HG03442 (cell line): Measurements from ENCODE around the gene FXN.
"Not testable (repeated sequence)": the region's sequence is repeated elsewhere in the genome, so short reads cannot be mapped to it uniquely, and the experiment has no call there.

Source experiments
- ATAC-seq: cut with Tn5 transposase; IDR thresholded peaks from one replicate; pipeline ENCODE4 v1.9.1; 2021; ENCODE audit warnings: mild to moderate bottlenecking, moderate library complexity; ENCODE audit not compliant: unreplicated experiment

The FXN gene

GRCh38 chr9:69097923-69098593 is 62.5 kb downstream of the FXN start:
- no peak for ATAC-seq

GRCh38 chr9:69103348-69103996 is 67.9 kb downstream of the FXN start:
- ATAC-seq, result not testable (repeated sequence)

DNA sequence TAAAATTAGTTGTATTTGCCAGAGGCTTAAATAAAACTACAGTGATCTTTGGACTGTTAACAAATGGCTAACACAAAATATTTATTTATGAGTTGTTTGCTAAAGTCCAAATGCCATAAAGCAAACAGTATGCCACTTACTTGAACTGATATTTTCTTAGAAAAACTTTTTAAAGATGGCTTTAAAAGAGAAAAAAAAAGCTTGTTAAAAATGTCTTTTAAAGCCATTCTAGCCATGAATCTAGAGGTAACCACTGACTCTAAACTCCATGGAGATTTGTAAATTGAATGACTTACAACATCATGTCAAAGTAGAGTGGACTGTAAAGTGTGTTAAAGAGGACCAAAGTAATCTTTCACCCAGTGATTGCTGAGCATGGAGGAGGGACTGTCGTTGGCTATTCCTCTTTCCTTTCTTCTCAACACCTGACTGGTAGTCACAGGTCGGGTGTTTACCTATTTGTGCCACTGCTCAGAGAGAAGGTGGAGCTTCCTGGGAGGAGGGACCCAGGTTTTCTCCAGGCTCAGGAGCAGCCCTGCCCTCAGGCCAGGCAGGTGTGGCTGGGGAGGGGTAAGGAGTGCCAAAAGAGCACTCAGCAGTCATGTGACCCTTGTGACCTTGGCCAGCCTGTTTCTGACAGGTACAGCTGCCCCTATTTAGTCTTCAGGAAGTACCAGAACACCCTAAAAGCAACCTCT is 69.4 kb downstream of the FXN start:
- no peak for ATAC-seq

GRCh38 chr9:69107771-69108170 is 72.2 kb downstream of the FXN start:
- ATAC-seq, result no peak

DNA sequence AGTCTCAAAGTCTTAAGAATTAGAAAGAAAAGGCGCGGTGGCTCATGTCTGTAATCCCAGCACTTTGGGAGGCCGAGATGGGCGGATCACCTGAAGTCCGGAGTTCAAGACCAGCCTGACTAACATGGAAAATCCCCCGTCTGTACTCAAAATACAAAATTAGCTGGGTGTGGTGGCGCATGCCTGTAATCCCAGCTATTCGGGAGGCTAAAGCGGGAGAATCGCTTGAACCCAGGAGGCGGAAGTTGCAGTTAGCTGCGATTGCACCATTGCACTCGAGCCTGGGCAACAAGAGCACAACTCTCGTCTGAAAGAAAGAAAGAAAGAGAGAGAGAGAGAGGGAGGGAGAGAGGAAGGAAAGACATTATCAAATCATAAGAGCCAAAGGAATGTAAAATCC is 73.2 kb downstream of the FXN start:
- not testable (repeated sequence) for ATAC-seq

DNA sequence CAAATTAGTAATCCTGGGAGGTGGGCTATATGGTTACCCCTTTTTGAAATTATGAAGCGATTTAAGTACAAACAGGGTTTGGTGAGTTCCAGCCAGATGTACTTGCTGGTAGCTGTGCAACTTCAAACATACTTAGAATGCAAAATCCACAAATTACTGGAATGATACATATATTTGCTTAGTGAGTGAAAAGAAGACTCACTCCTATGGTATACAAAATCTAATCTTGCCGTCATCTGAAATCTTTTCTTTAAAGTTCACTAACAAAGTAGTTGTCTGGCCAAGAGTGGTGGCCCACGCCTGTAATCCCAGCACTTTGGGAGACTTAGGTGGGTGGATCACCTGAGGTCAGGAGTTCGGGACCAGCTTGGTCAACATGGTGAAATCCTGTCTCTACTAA is 73.6 kb downstream of the FXN start:
- ATAC-seq, result no peak

- not testable (repeated sequence) for ATAC-seq
These were observed 77.1 kb downstream of the FXN start for GRCh38 chr9:69112646-69113045.

- ATAC-seq, result no peak
These were observed 80.1 kb downstream of the FXN start for GRCh38 chr9:69115621-69116020.

DNA sequence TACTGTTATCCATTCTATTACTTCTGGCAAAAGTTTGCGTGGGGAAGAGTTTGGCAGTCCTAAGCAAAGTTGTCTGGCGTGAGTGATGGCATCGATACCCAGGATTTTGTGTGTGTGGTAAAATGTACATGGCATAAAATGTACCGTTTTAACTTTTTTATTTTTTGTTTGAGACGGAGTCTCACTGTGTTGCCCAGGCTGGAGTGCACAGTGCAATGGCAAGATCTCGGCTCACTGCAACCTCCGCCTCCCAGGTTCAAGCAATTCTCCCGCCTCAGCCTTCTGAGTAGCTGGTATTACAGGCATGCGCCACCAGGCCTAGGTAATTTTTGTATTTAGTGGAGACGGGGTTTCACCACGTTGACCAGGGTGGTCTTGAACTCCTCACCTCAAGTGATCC is 83.1 kb downstream of the FXN start:
- ATAC-seq, result no peak

DNA sequence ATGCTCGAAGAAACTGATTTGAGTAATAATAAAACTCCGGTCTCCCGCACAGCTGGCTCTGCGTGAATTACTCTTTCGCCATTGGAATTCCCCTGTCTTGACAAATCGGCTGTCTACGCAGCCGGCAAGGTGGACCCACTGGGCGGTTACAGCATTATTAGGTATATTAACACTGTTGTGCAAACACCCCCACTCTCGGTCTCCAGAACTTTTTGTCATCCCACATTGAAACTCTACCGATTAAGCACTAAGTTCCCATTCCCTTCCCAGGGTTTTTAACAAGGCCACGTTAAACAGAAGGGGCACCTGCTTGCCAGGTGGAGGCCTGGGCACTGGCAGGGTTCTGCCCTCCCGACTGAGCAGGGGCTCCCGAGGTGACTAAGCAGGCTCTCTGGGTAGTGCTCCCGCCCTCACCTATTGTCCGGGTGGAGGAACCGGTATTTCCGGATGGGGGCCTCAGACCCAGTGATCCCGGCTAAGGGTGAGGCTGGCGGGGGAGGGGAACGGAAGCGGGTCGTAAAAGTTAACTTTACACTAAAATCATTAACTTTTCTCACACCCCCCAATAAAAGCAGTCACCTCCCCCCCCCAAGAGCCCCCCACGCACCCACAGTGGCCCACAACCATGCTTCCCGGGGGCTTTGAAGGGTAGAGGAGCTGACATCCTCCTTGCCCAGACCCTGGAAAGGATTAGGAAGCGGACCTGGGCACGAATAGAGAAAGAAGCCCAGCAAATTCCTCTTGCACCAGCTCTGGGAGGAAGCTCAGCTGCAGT is 85.0 kb downstream of the FXN start:
- ATAC-seq, result peak; percentile 37

DNA sequence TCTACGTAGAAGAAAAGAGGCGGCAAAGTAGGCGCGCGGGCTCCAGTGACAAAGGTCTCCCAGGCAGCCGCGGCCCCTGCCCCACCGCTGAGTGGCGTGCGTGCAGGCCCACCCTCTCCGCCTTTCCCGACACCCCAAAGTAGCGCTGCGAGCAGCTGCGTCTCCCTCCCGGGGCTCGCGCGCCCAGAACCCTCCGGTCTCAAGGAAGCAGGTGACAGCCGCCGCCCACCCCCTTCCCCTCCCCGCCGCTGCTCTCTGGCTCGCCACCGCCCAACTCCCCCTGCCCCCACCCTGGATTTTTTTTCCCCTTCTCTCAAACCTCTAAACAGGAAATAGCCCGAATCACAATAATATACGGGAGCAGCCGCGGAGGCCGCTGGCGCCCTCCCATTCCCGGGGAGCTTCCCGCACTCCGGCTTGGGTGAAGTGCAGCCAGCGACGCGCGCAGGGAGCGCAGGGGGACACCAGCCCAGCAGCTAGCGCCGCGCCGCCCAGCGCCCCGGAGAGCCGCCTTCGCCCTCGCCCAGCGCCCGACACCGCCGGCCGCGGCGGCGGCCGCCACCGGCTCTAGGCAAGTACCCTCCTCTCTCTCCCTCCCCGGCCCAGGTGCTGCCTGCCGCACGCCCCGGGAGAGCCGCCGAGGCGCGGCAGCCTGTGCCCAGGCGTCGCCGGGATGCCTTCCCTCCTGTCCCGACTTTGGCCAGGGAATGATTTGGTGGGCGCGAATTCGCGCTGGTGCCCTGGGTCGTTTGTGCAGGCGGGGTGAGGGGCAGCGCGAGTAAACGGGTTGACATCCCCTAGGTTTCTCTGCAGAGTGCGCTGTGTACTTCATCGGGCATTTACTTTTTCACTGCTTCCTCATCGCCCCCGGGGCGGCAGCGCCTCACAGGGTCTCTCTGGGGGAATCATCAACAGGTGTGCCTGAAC is 85.9 kb downstream of the FXN start:
- ATAC-seq, result peak; percentile 49

DNA sequence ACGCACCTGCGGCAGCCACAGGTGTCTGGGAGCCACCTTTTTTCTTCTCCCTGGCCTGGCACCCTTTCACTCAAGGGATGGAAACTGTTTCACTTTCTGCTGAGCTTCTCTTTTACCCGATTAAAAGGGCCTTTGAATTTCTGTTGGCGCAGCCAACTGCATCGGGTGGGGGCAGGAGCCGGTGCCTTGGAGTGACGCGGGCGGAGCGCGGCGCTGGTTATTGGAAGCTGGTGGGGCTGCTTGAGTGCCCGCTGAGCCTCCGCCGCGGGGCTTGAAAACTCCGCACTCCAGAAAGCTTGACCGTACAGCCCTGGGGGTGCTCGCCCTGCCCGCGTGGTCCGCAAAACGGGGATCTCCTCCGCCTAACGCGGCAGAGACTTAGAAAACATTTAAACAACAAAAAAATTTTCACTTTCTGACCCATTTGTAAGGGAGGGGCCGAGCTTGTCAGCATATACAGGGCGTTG is 86.6 kb downstream of the FXN start:
- ATAC-seq, result peak; percentile 45

- ATAC-seq, result no peak
These were observed 87.1 kb downstream of the FXN start for GRCh38 chr9:69122549-69123141.

- ATAC-seq, result no peak
These were observed 95.2 kb downstream of the FXN start for GRCh38 chr9:69130456-69131441.

- no peak for ATAC-seq
These were observed 96.1 kb downstream of the FXN start for GRCh38 chr9:69131682-69132081.

GRCh38 chr9:69132361-69132760 is 96.8 kb downstream of the FXN start:
- no peak for ATAC-seq

- ATAC-seq, result no peak
These were observed 98.9 kb downstream of the FXN start for GRCh38 chr9:69134412-69134811.

GRCh38 chr9:69136185-69136584 is 100.6 kb downstream of the FXN start:
- no peak for ATAC-seq

DNA sequence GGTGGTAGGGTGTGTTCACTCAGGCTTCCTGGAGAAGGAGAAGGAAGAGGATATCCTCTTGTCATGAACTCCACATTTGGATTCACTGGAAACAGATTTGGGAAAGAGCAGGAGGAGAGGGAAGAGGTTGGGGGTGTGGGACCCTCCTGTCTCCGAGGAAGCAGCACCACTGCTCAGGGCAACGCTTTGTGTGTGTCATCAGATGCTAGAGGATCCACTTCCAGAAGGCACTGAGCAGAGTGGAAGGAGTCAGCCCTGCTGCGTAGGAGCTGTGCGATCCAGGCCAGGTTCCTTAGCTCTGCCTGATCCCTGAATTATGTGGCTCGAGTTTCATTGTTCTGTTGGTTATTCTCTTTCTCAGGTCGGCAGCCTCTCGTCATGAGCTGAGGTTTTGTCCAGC is 101.2 kb downstream of the FXN start:
- ATAC-seq, result no peak
